Mucosa of rectum (tissue), 2 donors: ENCODE measurements around the gene PICK1.
A peak's percentile ranks its signal among the peaks of the same experiment; 100 is the strongest.

ENCODE experiments used
- H3K27ac ChIP-seq, 2 donors: one replicate each; pipeline ENCODE4 v1.7.0; 2013; ENCODE audit warnings: inconsistent platforms in 2 of 2, low read depth in 2 of 2, low read length in 2 of 2
- H3K27me3 ChIP-seq, 2 donors: one replicate each; pipeline ENCODE4 v1.7.0; 2013; ENCODE audit warnings: low read length in 2 of 2; ENCODE audit not compliant: control insufficient read depth in 2 of 2, insufficient read depth in 2 of 2
- H3K36me3 ChIP-seq, 2 donors: one replicate each; pipeline ENCODE4 v1.7.0; 2013; ENCODE audit warnings: low read length in 2 of 2; ENCODE audit not compliant: control insufficient read depth in 2 of 2, insufficient read depth in 2 of 2
- H3K4me1 ChIP-seq, 2 donors: one replicate each; pipeline ENCODE4 v1.7.0; 2013; ENCODE audit warnings: low read length in 2 of 2, mild to moderate bottlenecking in 1 of 2; ENCODE audit not compliant: control insufficient read depth in 2 of 2, insufficient read depth in 2 of 2
- H3K4me3 ChIP-seq, 2 donors: one replicate each; pipeline ENCODE4 v1.7.0; 2013; ENCODE audit warnings: low read length in 2 of 2
- H3K9ac ChIP-seq, 2 donors: one replicate each; pipeline ENCODE4 v1.7.0; 2013; ENCODE audit warnings: low read length in 2 of 2, low read depth in 1 of 2, mild to moderate bottlenecking in 1 of 2
- H3K9me3 ChIP-seq, 2 donors: one replicate each; pipeline ENCODE4 v1.7.0; 2013; ENCODE audit warnings: low read length in 2 of 2; ENCODE audit not compliant: control insufficient read depth in 2 of 2
- donor health status: healthy.
- donor health status: Normal muscosa, but diverticular disease.

PICK1 gene

DNA sequence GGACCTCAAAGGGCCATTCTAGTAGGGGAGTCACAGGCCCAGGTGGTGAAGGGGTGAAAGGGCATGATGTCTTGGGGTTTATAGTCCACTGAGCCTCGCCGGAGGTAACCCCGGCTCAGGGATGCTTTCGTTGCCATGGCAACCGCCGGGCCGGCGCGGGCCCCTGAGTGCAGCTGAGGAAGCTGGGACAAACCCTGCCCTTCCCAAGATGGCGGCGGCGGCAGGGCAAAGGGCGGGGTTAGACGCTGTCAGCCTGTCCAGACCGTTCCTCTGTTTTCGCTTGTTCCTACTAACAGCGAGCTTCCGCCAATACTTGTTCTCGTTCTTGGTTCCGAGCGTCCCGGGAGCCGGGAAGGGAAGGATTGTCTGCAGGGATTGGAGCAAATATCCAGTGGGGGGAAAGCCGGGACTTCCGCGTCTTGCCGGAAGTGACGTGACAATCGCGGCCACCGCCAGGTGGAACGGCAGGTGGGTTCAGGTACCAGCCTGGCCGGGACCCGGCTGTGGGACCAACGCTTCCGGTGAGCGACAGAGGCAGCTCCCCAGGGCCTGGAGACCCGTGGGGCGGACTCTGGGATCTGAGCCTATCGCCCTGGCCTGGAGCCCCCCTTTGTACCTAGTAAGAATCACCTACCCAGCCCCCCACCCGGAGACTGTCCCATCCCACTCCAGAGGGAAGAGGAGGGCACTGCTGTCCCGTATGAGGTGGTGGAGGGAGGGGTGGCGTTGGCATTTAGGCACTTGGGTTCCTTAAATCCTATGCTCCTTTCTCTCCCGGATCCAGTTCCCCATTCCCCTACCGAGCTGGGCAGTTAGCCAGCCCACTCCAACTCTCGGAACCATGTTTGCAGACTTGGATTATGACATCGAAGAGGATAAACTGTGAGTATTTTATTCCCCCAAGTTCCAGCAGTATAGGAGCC lies at the start of gene PICK1:
Gene PICK1 (plus strand): TSS at position 436 of the 923 bp plus-strand sequence. CDS start 406 bp downstream, at position 842.
- peaks cover 11 to 12% of the 10 kb centered on the region in 2 donors for H3K36me3 ChIP-seq
- H3K4me1 ChIP-seq, result peaks cover 0 to 8% of the 10 kb centered on the region in 2 donors
- H3K9ac ChIP-seq, result peak within 1 kb of the TSS; percentile 88 to 89
- no peaks in the 10 kb centered on the region for H3K27me3 ChIP-seq
- peak within 1 kb of the TSS; percentile 89 to 92 for H3K4me3 ChIP-seq
- peak within 1 kb of the TSS; percentile 89 to 91 for H3K27ac ChIP-seq
- no peaks in the 10 kb centered on the region for H3K9me3 ChIP-seq

DNA sequence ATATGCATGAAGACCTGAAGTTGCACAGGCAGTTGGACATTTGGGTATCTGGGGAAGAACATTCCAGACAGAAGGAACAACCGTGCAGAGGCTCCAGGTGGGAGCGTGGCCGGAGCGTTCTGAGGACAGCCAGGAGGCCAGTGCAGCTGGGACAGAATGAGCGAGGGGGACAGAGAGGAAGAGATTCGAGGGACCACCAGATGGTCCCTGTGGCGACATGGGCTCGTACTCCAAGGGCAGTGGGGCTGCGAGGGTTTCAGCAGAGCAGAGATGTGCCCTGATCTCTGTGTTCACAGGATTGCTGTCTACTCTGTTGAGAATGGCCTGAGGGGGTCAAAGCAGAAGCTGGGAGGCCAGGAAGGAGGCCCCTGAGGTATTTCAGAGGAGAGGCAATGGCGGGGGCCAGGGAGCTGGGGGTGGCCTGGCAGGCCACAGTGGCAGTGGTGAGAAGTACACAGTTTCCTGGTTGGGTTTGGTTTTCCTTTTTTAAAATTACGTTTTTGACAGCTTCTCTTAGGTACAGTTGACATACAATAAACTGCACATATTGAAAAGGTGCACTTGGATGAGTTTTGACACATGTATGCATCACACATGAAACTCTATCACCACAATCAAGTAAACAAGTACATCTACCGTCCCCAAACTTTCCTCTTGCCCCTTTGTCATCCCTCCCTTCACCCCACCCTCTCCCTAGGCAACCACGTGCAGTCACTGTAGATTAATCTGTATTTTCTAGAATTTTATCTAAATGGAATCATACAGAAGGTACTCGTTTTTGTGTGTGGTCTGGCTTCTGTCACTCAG lies 48.0 kb upstream of the PICK1 start:
- Histone ChIP-seq H3K36me3 (no peaks in the 10 kb centered on the region), H3K27ac (no peak overlapping the region), H3K4me3 (no peak overlapping the region), H3K9me3 (no peaks in the 10 kb centered on the region), H3K4me1 (no peaks in the 10 kb centered on the region), H3K9ac (no peak overlapping the region), H3K27me3 (no peaks in the 10 kb centered on the region)

- H3K27ac ChIP-seq, result no peak overlapping the region
- peaks cover 6 to 9% of the 10 kb centered on the region in 2 donors for H3K4me1 ChIP-seq
- no peaks in the 10 kb centered on the region for H3K36me3 ChIP-seq
- H3K27me3 ChIP-seq, result no peaks in the 10 kb centered on the region
- no peak overlapping the region for H3K4me3 ChIP-seq
- no peaks in the 10 kb centered on the region for H3K9me3 ChIP-seq
- H3K9ac ChIP-seq, result peak overlapping the region in 1 of 2 donors; percentile 17
Observed at GRCh38 chr22:38012604-38013072, 44.6 kb upstream of the PICK1 start.

DNA sequence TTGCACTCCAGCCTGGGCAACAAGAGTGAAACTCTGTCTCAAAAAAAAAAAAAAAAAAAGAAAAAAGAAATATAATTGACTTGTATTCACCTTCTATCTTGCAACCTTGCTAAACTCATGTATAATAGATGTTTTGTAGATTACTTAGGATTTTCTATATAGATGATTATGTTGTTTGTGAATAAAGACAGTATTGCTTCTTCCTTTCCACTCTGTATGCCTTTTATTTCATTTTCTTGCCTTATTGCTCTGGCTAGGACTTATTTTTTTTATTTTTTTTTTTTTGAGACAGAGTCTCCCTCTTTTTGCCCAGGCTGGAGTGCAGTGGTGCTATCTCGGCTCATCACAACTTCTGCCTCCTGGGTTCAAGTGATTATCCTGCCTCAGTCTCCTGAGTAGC lies 43.1 kb upstream of the PICK1 start:
- Histone ChIP-seq H3K9ac (no peak overlapping the region), H3K4me1 (peaks cover 6 to 11% of the 10 kb centered on the region in 2 donors), H3K27ac (no peak overlapping the region), H3K27me3 (no peaks in the 10 kb centered on the region), H3K4me3 (no peak overlapping the region), H3K9me3 (no peaks in the 10 kb centered on the region), H3K36me3 (no peaks in the 10 kb centered on the region)

GRCh38 chr22:38016182-38017151 lies 40.7 kb upstream of the PICK1 start:
- Histone ChIP-seq H3K9ac (peak overlapping the region in 1 of 2 donors; percentile 4), H3K27me3 (no peaks in the 10 kb centered on the region), H3K4me3 (no peak overlapping the region), H3K36me3 (no peaks in the 10 kb centered on the region), H3K27ac (peak overlapping the region in 1 of 2 donors; percentile 48), H3K4me1 (peaks cover 6 to 11% of the 10 kb centered on the region in 2 donors), H3K9me3 (no peaks in the 10 kb centered on the region)

- Histone ChIP-seq H3K27me3 (no peaks in the 10 kb centered on the region), H3K4me1 (peaks cover 6 to 11% of the 10 kb centered on the region in 2 donors), H3K9ac (no peak overlapping the region), H3K9me3 (no peaks in the 10 kb centered on the region), H3K4me3 (no peak overlapping the region), H3K36me3 (no peaks in the 10 kb centered on the region), H3K27ac (peak overlapping the region; percentile 6 to 38)
Observed at GRCh38 chr22:38017272-38017920, 39.8 kb upstream of the PICK1 start.

- Histone ChIP-seq H3K9me3 (no peaks in the 10 kb centered on the region), H3K27me3 (no peaks in the 10 kb centered on the region), H3K9ac (no peak overlapping the region), H3K4me3 (no peak overlapping the region), H3K36me3 (no peaks in the 10 kb centered on the region), H3K27ac (peak overlapping the region in 1 of 2 donors; percentile 6), H3K4me1 (peaks cover 6 to 11% of the 10 kb centered on the region in 2 donors)
Observed at GRCh38 chr22:38017939-38018885, 39.0 kb upstream of the PICK1 start.

DNA sequence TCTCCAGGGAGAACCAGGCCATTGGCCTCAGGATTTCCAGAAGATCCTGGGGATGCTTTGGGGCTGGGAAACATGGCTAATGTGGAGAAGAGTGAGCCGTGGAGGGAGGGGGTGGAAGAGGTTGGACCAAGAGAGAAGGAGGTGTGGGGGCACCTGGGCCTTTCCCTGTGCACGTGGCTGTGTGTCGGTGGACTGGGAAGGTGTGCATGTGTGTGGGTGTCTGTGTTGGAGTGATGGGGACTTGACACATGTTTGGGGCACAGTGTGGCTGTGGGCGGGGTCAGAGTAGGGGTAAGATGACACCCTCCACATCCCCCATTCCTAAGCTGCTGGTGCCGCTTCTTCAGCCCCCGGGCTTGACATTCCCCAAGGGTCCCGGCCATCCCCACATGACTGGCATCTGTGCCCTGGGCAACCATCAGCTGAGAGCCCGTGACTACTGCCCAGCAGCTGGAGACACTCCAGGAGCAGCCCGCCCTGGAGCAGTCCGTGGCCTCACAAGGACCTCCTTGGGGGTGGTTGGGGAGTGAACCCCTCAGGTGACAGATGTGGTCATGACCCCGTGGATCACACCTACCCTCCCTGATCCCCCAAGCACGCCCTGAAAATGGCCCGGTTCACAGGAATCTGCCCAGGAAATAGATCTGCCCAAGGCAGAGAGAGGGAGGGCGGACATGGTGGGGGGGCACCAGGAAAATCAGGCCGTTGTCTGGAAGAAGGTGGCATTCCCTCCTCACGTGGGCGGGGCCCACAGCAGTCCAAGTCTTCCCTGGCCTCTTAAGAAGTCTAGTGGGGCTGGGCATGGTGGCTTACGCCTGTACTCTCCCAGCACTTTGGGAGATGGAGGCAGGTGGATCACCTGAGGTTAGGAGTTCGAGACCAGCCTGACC lies 38.0 kb upstream of the PICK1 start:
- no peaks in the 10 kb centered on the region for H3K27me3 ChIP-seq
- H3K4me3 ChIP-seq, result no peak overlapping the region
- H3K9me3 ChIP-seq, result no peaks in the 10 kb centered on the region
- H3K36me3 ChIP-seq, result no peaks in the 10 kb centered on the region
- H3K4me1 ChIP-seq, result peaks cover 6 to 11% of the 10 kb centered on the region in 2 donors
- H3K27ac ChIP-seq, result no peak overlapping the region
- H3K9ac ChIP-seq, result no peak overlapping the region
